Measurements from ENCODE around the gene TST.

The TST gene

GRCh38 chr22:37019309-37020191, at the start of gene TST, which contains the start of gene MPST:
Gene TST (minus strand): TSS chr22:37019447. CDS start chr22:37018732, 715 bp downstream.
Gene MPST (plus strand): TSS chr22:37019742. CDS start chr22:37019837, 95 bp downstream.
- DNase-seq = no peak

DNA sequence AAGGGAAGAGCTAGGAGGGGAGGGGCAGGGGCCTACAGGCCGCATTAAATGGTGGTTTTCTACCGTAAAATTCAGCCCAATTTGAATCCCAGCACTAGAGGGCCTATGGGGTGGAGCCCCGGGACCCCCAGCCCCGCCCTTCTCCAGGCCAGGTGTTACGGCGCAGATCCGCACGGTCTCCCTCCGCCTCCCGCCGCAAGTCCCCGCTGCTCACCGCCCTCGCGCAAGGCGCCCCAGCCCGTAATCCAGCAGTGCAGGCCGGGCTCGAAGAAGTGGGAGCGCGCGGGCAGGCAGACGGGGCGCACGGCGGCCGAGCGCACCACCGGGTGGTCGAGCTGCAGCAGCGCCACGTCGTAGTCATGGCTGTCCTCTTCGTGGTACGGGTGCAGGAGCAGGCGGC, 49.6 kb upstream of the TST start:
- DNase-seq = no peak

- no peak for DNase-seq
Observed at GRCh38 chr22:37067428-37067827, 48.2 kb upstream of the TST start.

GRCh38 chr22:37065961-37066360, 46.7 kb upstream of the TST start:
- no peak for DNase-seq

DNA sequence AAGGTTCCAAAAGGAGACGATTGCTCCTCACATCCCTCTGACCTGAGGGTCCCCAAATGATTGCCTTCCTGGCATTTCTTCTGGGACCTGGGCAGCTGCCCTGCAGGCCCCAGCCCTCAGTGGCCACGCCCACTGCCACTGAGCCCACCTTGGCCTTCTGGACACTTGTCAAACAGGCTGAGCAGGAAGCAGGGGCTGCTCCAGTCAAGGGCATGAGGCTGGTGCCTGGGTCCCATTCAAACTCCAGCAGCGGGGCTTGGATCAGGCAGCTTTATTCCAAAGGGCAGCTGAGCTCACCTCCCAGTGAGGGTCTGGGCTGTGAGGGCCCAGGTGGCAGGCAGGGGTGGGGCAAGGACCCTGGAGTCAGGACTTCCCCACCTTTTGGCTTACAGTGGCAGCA, 45.9 kb upstream of the TST start:
- no peak for DNase-seq

GRCh38 chr22:37064553-37064952, 45.3 kb upstream of the TST start:
- DNase-seq = no peak

DNA sequence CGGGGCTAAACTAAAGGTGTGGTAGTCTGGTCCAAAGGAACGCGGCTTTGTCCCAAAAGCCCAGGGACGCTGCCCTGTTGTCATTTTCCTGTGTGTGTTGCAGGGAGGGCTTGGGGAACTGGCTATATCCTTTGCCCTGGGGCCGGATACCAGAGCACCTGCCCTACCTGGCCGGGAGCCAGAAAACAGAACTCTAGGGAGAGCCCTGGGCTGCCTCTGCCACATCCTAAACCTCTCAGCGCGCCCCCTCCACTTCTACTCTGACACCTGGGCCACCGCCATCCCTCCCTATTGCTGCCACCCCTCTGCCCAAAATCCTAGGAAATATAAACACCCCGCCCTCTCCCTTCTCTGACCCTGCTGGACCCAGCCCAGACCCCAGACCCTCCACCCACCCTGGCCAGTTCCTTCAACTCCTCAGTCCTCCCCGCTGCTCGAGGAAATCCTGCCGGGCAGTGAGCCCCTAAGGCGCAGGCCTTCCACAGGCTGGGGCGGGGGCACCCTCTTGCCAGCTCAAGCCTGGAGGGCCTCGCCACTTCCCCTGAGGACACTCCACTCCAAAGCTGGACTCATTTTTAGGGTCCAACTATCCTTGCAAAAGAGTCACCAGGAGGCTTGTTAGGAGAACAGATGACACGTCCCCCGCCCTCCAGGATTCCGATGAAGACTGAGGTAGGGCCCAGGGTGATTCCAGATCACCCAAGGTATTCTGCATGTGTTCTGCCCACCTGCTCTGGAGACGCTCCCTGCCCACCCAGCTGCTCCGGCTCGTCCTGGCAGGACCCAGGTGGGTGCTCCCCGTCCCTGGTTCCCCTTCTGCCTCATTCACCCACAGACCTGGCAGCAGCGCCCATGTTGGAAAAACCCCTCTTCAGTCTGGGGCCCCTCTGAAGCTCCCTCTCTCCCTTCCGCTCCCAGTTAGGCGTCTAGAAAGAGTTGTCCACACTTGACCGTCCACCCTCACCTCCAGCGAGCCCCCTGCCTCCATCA, 44.5 kb upstream of the TST start:
- DNase-seq = no peak

DNA sequence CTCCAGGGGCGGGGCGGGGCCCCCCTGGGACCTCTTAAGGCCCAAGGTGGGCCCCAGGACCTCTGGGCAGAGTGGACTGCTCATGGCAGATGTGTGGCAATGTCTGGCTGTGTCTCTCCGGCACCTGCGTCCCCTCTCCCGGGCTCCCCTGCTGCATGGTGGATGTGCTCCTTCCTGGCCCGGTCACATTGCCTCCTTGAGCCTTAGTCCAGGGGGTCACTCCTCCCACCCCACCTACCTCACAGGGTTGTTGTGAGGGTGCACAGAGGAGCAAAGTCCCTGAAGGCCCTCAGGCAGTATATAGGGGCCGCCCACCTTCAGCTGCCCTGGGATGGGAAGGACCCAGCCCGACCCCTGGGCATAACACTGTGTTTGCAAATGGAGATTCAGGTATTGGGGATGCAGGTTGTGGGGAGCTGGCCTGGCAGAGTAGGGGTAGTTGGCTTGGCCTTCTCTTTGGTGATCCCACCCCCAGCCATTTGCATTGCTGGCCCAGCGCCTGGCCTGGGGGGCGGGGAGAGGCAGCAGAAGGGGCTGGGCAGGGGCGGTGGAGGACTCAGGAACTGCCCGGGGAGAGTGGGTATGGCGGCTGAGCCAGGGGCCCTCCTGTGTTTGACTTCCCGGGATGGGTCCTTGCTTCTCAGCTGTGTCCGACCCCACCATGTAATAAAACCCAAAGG, 43.6 kb upstream of the TST start:
- no peak for DNase-seq

GRCh38 chr22:37062376-37062675, 43.1 kb upstream of the TST start:
- no peak for DNase-seq

- DNase-seq = no peak
Observed at GRCh38 chr22:37061611-37062375, 42.5 kb upstream of the TST start.

DNA sequence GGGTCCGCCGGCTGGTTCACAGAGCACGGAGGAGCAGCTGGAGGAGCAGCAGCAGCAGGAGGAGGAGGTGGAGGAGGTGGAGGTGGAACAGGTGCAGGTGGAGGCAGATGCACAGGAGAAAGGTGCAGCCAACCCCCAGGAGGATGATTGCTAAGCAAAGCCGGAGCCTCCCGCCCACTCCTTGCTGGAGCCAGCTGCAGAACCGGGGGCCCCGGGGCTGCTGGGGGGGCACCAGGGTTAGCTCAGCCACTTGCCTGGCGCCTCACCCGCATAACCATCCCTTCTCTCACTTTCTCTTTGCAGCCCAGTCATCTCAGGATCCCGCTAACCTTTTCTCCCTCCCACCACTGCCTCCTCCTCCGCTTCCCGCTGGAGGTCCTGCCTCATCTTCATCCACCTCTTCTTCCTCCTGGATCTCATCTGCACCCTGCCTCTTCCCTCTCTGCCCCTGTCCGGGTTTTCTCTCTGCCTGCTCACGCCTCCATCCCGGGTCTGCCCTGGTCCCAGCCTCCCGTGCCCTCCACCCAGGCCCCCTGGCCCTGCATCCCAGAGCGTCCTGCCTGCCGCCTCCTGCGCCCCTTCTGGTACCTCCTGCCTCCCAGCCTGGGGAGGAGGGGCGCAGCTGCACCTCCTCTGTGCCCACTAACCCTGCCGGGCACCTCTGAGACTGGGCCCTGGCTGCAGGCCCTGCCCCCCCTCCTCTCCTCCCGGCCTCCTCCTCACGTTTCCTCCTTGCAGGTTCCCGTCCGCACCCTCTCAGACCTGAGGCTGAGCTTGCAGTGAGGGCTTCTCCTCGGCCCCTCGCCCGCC, 41.8 kb upstream of the TST start:
- DNase-seq = no peak

DNA sequence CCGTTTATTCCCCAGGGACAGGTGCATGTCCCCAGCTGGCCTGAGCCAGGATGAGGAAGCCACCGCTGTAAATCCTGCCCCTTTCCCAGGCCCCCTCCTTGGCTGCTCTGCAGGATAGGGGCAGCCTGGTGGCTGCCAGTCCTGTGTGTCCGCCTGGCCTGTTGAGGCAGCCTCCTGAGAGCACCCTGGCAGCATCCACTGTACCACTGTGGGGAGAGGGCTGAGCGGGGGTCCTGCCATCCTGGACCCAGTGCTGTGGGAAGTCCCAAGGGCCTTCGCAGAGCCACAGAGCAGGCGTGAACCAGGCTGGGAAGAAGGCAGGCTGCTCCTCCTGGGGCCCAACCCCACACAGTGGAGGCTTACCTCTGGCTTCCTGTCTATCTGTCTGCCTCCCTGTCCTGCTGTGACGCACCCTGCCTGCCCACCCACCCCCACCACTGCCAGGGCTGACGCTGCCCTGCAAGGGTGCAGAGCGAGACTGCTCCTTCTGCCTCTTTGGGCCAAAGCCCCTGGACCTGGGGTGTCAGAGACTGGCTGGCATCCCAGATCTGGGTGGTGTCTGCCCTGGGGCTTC, 40.7 kb upstream of the TST start:
- no peak for DNase-seq

DNA sequence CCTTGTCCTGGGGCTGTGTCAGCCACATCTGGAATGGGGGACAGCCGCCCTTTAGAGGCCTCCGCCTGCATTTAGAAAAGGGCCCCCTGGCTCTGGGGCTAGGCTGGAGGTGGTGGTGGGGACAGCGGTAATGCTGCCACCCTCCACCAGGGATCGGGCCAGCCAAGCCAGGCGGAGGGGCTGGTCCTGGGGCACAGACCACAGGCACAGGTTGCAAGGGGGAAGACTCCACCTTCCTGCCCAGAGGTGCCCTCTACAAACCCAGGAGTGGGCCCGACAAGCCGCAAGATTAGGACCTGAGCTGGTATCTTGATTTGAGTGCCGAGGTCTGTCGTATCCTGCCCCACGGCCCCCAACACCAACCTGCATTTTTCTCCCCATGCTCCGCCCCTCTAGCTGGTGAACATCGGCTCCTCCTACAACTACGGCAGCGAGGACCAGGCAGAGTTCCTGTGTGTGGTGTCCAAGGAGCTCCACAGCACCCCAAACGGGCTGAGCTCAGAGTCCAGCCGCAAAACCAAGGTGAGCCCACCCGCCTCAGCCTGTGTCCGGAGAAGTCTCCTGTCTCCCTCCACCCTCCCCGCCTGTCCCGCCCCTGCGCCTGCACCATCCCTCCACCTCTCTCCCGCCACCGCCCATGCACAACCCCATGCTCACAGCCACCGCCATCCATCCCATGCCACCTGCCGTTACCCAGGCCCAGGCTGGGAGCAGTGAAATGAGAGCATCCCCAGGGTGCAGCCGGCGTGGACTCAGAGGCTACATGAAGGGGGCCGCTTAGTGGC, 39.9 kb upstream of the TST start:
- no peak for DNase-seq

GRCh38 chr22:37057796-37058510, 38.7 kb upstream of the TST start:
- no peak for DNase-seq

GRCh38 chr22:37057226-37057625, 38.0 kb upstream of the TST start:
- no peak for DNase-seq

DNA sequence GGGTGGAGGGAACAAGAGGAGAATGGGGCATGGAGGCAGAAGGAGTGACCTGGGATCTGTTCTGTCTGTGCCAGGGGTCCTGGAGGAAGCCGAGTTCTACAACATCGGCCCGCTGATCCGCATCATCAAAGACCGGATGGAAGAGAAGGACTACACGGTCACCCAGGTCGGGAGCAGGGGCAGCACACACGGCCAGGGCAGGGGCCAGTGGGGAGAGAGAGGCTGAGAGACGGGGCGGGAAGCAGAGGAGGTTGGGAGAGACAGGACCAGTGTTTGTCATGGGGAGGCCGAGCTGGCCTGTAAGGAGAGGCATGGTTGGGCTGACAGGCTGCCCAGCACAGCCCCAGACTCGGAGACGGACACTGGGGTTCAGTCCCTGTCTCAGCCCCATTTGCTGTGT, 37.0 kb upstream of the TST start:
- DNase-seq = no peak

- DNase-seq = no peak
Observed at GRCh38 chr22:37054600-37055365, 35.5 kb upstream of the TST start.

GRCh38 chr22:37054056-37054395, 34.8 kb upstream of the TST start:
- no peak for DNase-seq

All from activated T-cell treated with anti-CD3 and anti-CD28 coated beads for 4 hours (primary cell).